K562 (cell line): ENCODE measurements around the gene NCOA6. TPM values are rescaled to one million over a fixed set of nuclear protein-coding genes. Genes with fewer than 3 reads are reported as not detected.

Experiments
- ATAC-seq: fragments of 200-7000 bp; cut with Tn5 transposase; 3 replicates; pipeline ENCODE4 v1.9.1; 2020; ENCODE audit warnings: moderate library complexity
- BruUV-seq: library from RNA; stranded (reverse); fragments of 400-500 nt; replicated peaks from 2 replicates; lab custom pipeline; 2021; lab: Mats Ljungman, UMichigan
- CTCF ChIA-PET: fragments of 300-600 bp; formaldehyde crosslinking; extraction: SDS; loops from one replicate; lab custom pipeline; 2021; ENCODE audit warnings: low intra/inter-chr PET ratio; lab: Yijun Ruan, JAX
- POLR2A ChIA-PET: fragments of 300-600, 350-650 bp; sonication (Branson Sonifier 250); formaldehyde crosslinking; extraction: SDS; loops from one replicate; lab custom pipeline; 2021; ENCODE audit warnings: antibody characterized with exemption, inconsistent platforms; lab: Yijun Ruan, JAX
- DNase-seq, 4 experiments: peaks; one replicate each; pipeline versions ENCODE4 v3.0.0 to v3.0.0-alpha.2; 2011 to 2018; ENCODE audit warnings: low spot score in 3 of 4, mixed read lengths in 3 of 4; ENCODE audit errors: extremely low read depth in 1 of 4
- FAIRE-seq: peaks from 2 replicates; lab custom pipeline; 2011; peaks lifted over from hg19 to GRCh38; lab: Jason Lieb, UNC
- H2AFZ ChIP-seq: 2 replicates; pipeline ENCODE4 v1.6.0; 2011; ENCODE audit warnings: low read depth, low read length, control low read depth, inconsistent platforms
- H3K27ac ChIP-seq: fragments of 200-600 bp; 3 replicates; pipeline ENCODE4 v1.8.0; 2011; ENCODE audit warnings: low read depth, mild to moderate bottlenecking, control low read depth, inconsistent platforms, low read length, moderate library complexity, mixed read lengths; ENCODE audit errors: extremely low read depth
- H3K27me3 ChIP-seq, 2 experiments: fragments of 300-600 bp in 1 of 2; 2 replicates in 1 of 2; 3 replicates in 1 of 2; pipeline versions ENCODE4 v1.6.0 to v1.8.0; 2011; ENCODE audit warnings: inconsistent platforms in 2 of 2, low read length in 2 of 2, mild to moderate bottlenecking in 1 of 2, mixed read lengths in 1 of 2, moderate library complexity in 1 of 2; ENCODE audit not compliant: control insufficient read depth in 2 of 2, insufficient read depth in 2 of 2
- H3K36me3 ChIP-seq: fragments of 300-600 bp; 3 replicates; pipeline ENCODE4 v1.8.0; 2011; ENCODE audit warnings: mild to moderate bottlenecking, low read length, inconsistent platforms; ENCODE audit not compliant: control insufficient read depth, insufficient read depth
- H3K4me1 ChIP-seq, 2 experiments: fragments of 200-600 bp in 1 of 2; replicated peaks in 1 of 2; 2 replicates in 1 of 2; 3 replicates in 1 of 2; pipeline versions ENCODE4 v1.5.1 to v1.8.0; 2011; ENCODE audit warnings: inconsistent platforms in 2 of 2, low read length in 2 of 2, mild to moderate bottlenecking in 1 of 2, mixed read lengths in 1 of 2, moderate library complexity in 1 of 2; ENCODE audit not compliant: control insufficient read depth in 2 of 2, insufficient read depth in 2 of 2
- H3K4me2 ChIP-seq: 2 replicates; pipeline ENCODE4 v1.6.1; 2011; ENCODE audit warnings: low read length, control low read depth, inconsistent platforms, mixed read lengths; ENCODE audit not compliant: insufficient read depth
- H3K4me3 ChIP-seq: fragments of 200-600 bp; sonication (generic), shearing (Covaris generic); 2 replicates; pipeline ENCODE4 v1.5.1; 2016; ENCODE audit warnings: control low read depth, inconsistent platforms
- H3K79me2 ChIP-seq: fragments of 200-600 bp; 3 replicates; pipeline ENCODE4 v1.8.0; 2011; ENCODE audit warnings: low read length, inconsistent platforms; ENCODE audit not compliant: control insufficient read depth, insufficient read depth
- H3K9ac ChIP-seq, 2 experiments: 2 replicates each; pipeline versions ENCODE4 v1.6.0 to v1.6.1; 2011; ENCODE audit warnings: low read depth in 2 of 2, low read length in 2 of 2, control low read depth in 1 of 2, inconsistent platforms in 1 of 2, mild to moderate bottlenecking in 1 of 2, mixed read lengths in 1 of 2; ENCODE audit not compliant: insufficient read depth in 1 of 2
- H3K9me1 ChIP-seq: one replicate; pipeline ENCODE4 v1.6.0; 2011; ENCODE audit warnings: inconsistent platforms, mild to moderate bottlenecking, low read length, moderate library complexity; ENCODE audit not compliant: control insufficient read depth, insufficient read depth
- H3K9me3 ChIP-seq: replicated peaks from 2 replicates; pipeline ENCODE4 v1.5.1; 2011; ENCODE audit warnings: low read depth, low read length, inconsistent platforms; ENCODE audit not compliant: control insufficient read depth, insufficient read depth
- H4K20me1 ChIP-seq: replicated peaks from 2 replicates; pipeline ENCODE4 v1.6.1; 2011; ENCODE audit warnings: low read length, inconsistent platforms, mixed read lengths; ENCODE audit not compliant: control insufficient read depth, insufficient read depth
- BCL6 ChIP-seq: fragments of 250-450 bp; sonication (Bioruptor Pico); IDR thresholded peaks from 2 replicates; pipeline ENCODE4 v1.4.0; 2020
- CBFA2T2 ChIP-seq: fragments of 450-650 bp; conservative IDR thresholded peaks from 2 replicates; pipeline ENCODE4 v1.6.1; 2017; ENCODE audit warnings: mild to moderate bottlenecking
- CBFA2T3 ChIP-seq: fragments of 450-650 bp; IDR thresholded peaks from 2 replicates; pipeline ENCODE4 v1.6.1; 2017
- DACH1 ChIP-seq: fragments of 450-650 bp; IDR thresholded peaks from 2 replicates; pipeline ENCODE4 v1.6.1; 2018; ENCODE audit not compliant: partially characterized antibody
- HMG20B ChIP-seq: fragments of 250-450 bp; sonication (Bioruptor Pico); IDR thresholded peaks from 2 replicates; pipeline ENCODE4 v1.5.0; 2021; ENCODE audit warnings: mild to moderate bottlenecking
- NEUROD1 ChIP-seq: fragments of 150-350 bp; IDR thresholded peaks from 2 replicates; pipeline ENCODE4 v1.6.1; 2014; ENCODE audit warnings: borderline replicate concordance, low read length, low read depth; ENCODE audit not compliant: partially characterized antibody
- NR3C1 ChIP-seq: sonication (generic); formaldehyde crosslinking; IDR thresholded peaks from 2 replicates; pipeline ENCODE4 v1.8.1; 2022; ENCODE audit warnings: missing genetic modification reagents
- PCBP2 ChIP-seq: fragments of 200-400 bp; formaldehyde crosslinking; IDR thresholded peaks from 2 replicates; pipeline ENCODE4 v1.6.1; 2018; ENCODE audit warnings: low read length, low read depth, mild to moderate bottlenecking, moderate library complexity; ENCODE audit not compliant: poor library complexity, severe bottlenecking
- PHB ChIP-seq: fragments of 250-450 bp; sonication (Bioruptor Pico); IDR thresholded peaks from 2 replicates; pipeline ENCODE4 v1.5.0; 2021
- PHF20 ChIP-seq: fragments of 450-650 bp; IDR thresholded peaks from 2 replicates; pipeline ENCODE4 v1.6.1; 2018; ENCODE audit not compliant: partially characterized antibody
- POLR2H ChIP-seq: IDR thresholded peaks from 2 replicates; pipeline ENCODE4 v1.6.1; 2016; ENCODE audit warnings: missing genetic modification characterization, low read depth, mild to moderate bottlenecking, control low read depth, missing compliant biosample characterization, moderate library complexity
- SRSF9 ChIP-seq: fragments of 200-400 bp; formaldehyde crosslinking; IDR thresholded peaks from 2 replicates; pipeline ENCODE4 v1.6.1; 2017; ENCODE audit warnings: low read depth, low read length, borderline replicate concordance
- ZBTB12 ChIP-seq: fragments of 250-450 bp; sonication (Bioruptor Pico); IDR thresholded peaks from 2 replicates; pipeline ENCODE4 v1.4.0; 2020
- ZNF175 ChIP-seq: fragments of 200-800 bp; sonication (Bioruptor generic); IDR thresholded peaks from 2 replicates; pipeline ENCODE4 v1.6.1; 2016; ENCODE audit warnings: low read depth, mild to moderate bottlenecking, missing genetic modification characterization, missing compliant biosample characterization
- ZNF282 ChIP-seq: sonication (generic); formaldehyde crosslinking; IDR thresholded peaks from 2 replicates; pipeline ENCODE4 v1.8.1; 2023; ENCODE audit warnings: missing genetic modification reagents
- ZNF551 ChIP-seq: fragments of 250-450 bp; sonication (Bioruptor Pico); IDR thresholded peaks from 2 replicates; pipeline ENCODE4 v1.5.0; 2021; ENCODE audit warnings: mild to moderate bottlenecking, moderate library complexity
- ZZZ3 ChIP-seq: fragments of 450-650 bp; IDR thresholded peaks from 2 replicates; pipeline ENCODE4 v1.6.1; 2016; ENCODE audit warnings: antibody characterized with exemption, mild to moderate bottlenecking, moderate library complexity
- WGBS: fragments of 100-300 bp; shearing (Covaris generic); methylation state at CpG from one replicate; pipeline ENCODE4 v1.1.6; 2016; ENCODE audit warnings: low coverage, mixed read lengths; ENCODE audit not compliant: insufficient coverage; ENCODE audit errors: missing lambda C conversion rate; 5-methylcytosine and 5-hydroxymethylcytosine counted together
- in situ Hi-C: fragments of 300-500 bp; cut with MboI; formaldehyde crosslinking; loops from 4 replicates; pipeline ENCODE4 v1.15.0; 2018; ENCODE audit warnings: inconsistent platforms, mixed read lengths
- intact Hi-C: fragments of 100-400 bp; cut with micrococcal nuclease; formaldehyde crosslinking; loops from 2 replicates; pipeline ENCODE4 v1.14.2; 2022
- polyA plus RNA-seq, 8 experiments: library from polyadenylated mRNA; depleted of rRNA in 4 of 8; stranded (reverse) in 5 of 8; unstranded in 3 of 8; fragments of >200 nt; fragmentation: Nextera tagmentation in 2 of 8; fragmentation: Illumina TruSeq in 1 of 8; extraction: Ambion mirVana in 2 of 8; extraction: Trizol in 1 of 8; gene quantifications; 2 replicates each; pipeline versions ENCODE4 v1.2.1 to v1.2.3, GENCODE V29; 2011 to 2014; ENCODE audit warnings: inconsistent platforms in 1 of 8, missing spikeins in 1 of 8
- total RNA-seq, 7 experiments: library from RNA; depleted of rRNA in 6 of 7; stranded (reverse); fragments of >200 nt in 6 of 7; fragmentation: Illumina TruSeq in 2 of 7; extraction: Trizol in 2 of 7; gene quantifications; 2 replicates each; pipeline versions ENCODE4 v1.2.1 to v1.2.3, GENCODE V29; 2011 to 2021; ENCODE audit warnings: low replicate concordance in 1 of 7

NCOA6 gene
- total and polyA plus RNA-seq, 9 of the 15 experiments (the other 6 are each of a cell fraction or from before 2014, with no cell fraction given) = 6.1 to 25.0 (median 9.5) TPM

DNA sequence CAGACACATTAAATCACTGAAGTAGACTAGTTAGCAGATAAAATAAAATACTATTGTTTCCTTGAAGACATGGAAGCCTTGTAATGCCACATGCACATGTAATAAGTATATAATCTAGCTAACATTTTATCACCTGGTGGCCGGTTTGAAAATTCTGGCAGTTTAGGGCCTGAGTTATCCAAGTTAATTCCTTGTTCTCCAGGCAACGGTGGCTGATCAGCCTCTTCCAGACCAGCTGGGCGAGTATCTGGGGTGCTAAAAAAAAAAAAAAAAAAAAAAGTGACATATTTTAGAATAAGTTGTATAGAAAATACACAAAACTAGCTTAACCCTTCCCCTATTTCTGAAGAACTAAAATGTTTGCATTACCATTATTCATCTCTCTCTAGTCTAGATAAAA, 78.8 kb downstream of the NCOA6 start:
- ATAC-seq = no peak
- Histone ChIP-seq H3K4me2 (no peak overlapping the region), H2AFZ (no peak overlapping the region), H4K20me1 (no peaks in the 10 kb centered on the region), H3K9ac (no peak overlapping the region), H3K4me1 (no peaks in the 10 kb centered on the region), H3K36me3 (peaks cover 77% of the 10 kb centered on the region; the same call in 2 of the 3 replicates), H3K27ac (no peak overlapping the region), H3K9me1 (no peaks in the 10 kb centered on the region), H3K79me2 (no peaks in the 10 kb centered on the region), H3K27me3 (no peaks in the 10 kb centered on the region), H3K9me3 (no peaks in the 10 kb centered on the region), H3K4me3 (no peak overlapping the region)
- intact Hi-C loops = no loop called here
- in situ Hi-C loops = no loop called here
- DNase-seq = no peak
- FAIRE-seq = no peak
- 81% methylated on average over 3 of the region's 3 CpGs for WGBS
- BruUV-seq = no TSS peak
- POLR2A ChIA-PET = no interaction called here
- CTCF ChIA-PET = no interaction called here
- TF ChIP-seq NR3C1 (no peak), ZNF282 (CRISPR knock-in tag) (no peak), ZNF551 (no peak), PHB (no peak), CBFA2T2 (no peak), ZNF175 (CRISPR knock-in tag) (no peak), NEUROD1 (no peak), BCL6 (CRISPR knock-in tag) (no peak), ZBTB12 (CRISPR knock-in tag) (no peak), CBFA2T3 (no peak), HMG20B (CRISPR knock-in tag) (no peak), DACH1 (no peak), PCBP2 (no peak), PHF20 (no peak), ZZZ3 (no peak), SRSF9 (no peak), POLR2H (tag) (no peak)
